GM12873 (cell line): Measurements from ENCODE around the gene HIGD2B.

ENCODE experiments used
- CTCF ChIP-seq: IDR thresholded peaks from 2 replicates; pipeline ENCODE4 v1.5.1; 2012; ENCODE audit warnings: low read depth, mild to moderate bottlenecking, moderate library complexity, low read length, control low read depth; ENCODE audit not compliant: insufficient read depth; ENCODE audit errors: missing control alignments

The HIGD2B gene

GRCh38 chr15:72685925-72686794 lies at the start of gene HIGD2B, which contains the start of gene BBS4:
Gene HIGD2B, minus strand, starts transcription at chr15:72686182. Its CDS starts 9,808 bp downstream, at chr15:72676374.
Gene BBS4, plus strand, starts transcription at chr15:72686207. Its CDS starts 21 bp downstream, at chr15:72686228.
- no peak for TF ChIP-seq CTCF

- no peak for TF ChIP-seq CTCF
Measured at GRCh38 chr15:72735111-72735510, 49.1 kb upstream of the HIGD2B start.

- TF ChIP-seq CTCF: no peak
Measured at GRCh38 chr15:72733941-72734738, 48.2 kb upstream of the HIGD2B start.

- peak; percentile 27 for TF ChIP-seq CTCF
Measured at GRCh38 chr15:72732516-72732915, 46.5 kb upstream of the HIGD2B start.

GRCh38 chr15:72732086-72732485 lies 46.1 kb upstream of the HIGD2B start:
- TF ChIP-seq CTCF: no peak

- no peak for TF ChIP-seq CTCF
Measured at GRCh38 chr15:72728821-72729220, 42.8 kb upstream of the HIGD2B start.

- no peak for TF ChIP-seq CTCF
Measured at GRCh38 chr15:72727154-72727553, 41.2 kb upstream of the HIGD2B start.
